Measurements from ENCODE around the gene CHCHD6. TPM values are rescaled to one million over a fixed set of nuclear protein-coding genes. Genes with fewer than 3 reads are reported as not detected.

CHCHD6 gene
- total RNA-seq, 2 experiments from 2014 or later, result 8.7 to 9.3 TPM

DNA sequence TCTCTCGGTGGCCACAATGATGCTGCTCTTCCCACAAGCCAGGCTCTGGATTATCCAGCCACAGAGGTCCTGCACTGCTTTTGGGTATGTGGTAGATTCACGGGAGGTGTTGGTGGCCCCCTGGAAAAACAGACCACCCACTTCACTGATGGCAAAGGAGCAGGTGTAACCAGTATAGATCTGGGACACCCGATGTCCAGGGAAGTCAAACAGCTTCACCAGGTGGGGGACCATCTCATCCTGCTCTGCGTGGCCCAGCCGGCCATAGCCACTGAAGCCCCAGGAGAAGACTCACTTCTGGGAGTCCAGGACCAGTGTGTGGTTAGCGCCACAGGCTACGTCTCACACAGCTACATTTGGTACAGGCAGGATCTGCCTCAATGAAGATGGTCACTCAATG, 62.6 kb downstream of the CHCHD6 start:
- DNase-seq (no peak), ATAC-seq (ENCODE audit: poor library complexity) (no peak)
- Histone ChIP-seq H3K36me3 (ENCODE audit: insufficient read depth, low read length) (peaks cover 7% of the 10 kb centered on the region), H3K9me3 (ENCODE audit: control insufficient read depth in 1 of 2, insufficient read depth in 1 of 2, low read length in 2 of 2) (peaks cover 7 to 15% of the 10 kb centered on the region in 2 experiments), H3K27me3 (ENCODE audit: control insufficient read depth in 1 of 2, insufficient read depth in 2 of 2, low read length in 2 of 2) (no peaks in the 10 kb centered on the region), H3K27ac (ENCODE audit: low read depth in 1 of 2, low read length in 2 of 2) (no peak overlapping the region), H3K4me1 (ENCODE audit: insufficient read depth, low read length) (no peaks in the 10 kb centered on the region), H3K4me3 (ENCODE audit: low read length) (no peak overlapping the region)
- POLR2A ChIA-PET, result no interaction called here
- CTCF ChIA-PET, result interaction anchor here (0.6 kb wide), 1 partner anchor 409 kb away, joined by 3 read pairs; no protein-coding TSS in a partner anchor
- Mint-ChIP-seq H3K27ac (no peak overlapping the region), H3K4me1 (ENCODE audit: low read depth) (peaks cover 8% of the 10 kb centered on the region), H3K9me3 (peaks cover 19% of the 10 kb centered on the region), H3K4me3 (no peak overlapping the region), H3K36me3 (ENCODE audit: low read depth) (peaks cover 69% of the 10 kb centered on the region), H3K27me3 (no peaks in the 10 kb centered on the region)
- intact Hi-C loops (cut with DNase I, micrococcal nuclease), result no loop called here
- TF ChIP-seq, protein P1, sequence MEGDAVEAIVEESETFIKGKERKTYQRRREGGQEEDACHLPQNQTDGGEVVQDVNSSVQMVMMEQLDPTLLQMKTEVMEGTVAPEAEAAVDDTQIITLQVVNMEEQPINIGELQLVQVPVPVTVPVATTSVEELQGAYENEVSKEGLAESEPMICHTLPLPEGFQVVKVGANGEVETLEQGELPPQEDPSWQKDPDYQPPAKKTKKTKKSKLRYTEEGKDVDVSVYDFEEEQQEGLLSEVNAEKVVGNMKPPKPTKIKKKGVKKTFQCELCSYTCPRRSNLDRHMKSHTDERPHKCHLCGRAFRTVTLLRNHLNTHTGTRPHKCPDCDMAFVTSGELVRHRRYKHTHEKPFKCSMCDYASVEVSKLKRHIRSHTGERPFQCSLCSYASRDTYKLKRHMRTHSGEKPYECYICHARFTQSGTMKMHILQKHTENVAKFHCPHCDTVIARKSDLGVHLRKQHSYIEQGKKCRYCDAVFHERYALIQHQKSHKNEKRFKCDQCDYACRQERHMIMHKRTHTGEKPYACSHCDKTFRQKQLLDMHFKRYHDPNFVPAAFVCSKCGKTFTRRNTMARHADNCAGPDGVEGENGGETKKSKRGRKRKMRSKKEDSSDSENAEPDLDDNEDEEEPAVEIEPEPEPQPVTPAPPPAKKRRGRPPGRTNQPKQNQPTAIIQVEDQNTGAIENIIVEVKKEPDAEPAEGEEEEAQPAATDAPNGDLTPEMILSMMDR (IDR thresholded peaks at IDR 0.05), result no peak

DNA sequence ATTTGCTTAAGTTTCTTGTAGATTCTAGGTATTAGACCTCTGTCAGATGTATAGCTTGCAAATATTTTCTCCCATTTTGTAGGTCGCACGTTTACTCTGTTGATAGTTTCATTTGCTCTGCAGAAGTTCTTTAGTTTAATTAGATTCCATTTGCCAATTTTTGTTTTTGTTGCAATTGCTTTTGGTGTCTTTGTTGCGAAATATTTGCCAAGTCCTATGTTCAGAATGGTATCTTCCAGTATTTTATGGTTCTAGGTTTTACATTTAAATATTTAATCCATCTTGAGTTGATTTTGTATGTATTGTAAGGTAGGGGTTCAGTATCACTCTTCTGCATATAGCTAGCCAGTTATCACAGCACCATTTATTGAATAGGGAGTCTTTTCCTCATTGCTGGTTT, 64.9 kb downstream of the CHCHD6 start:
- intact Hi-C loops (cut with DNase I, micrococcal nuclease), result no loop called here
- no peaks in the 10 kb centered on the region for H3K27me3 Mint-ChIP-seq
- Histone ChIP-seq H3K36me3 (ENCODE audit: insufficient read depth, low read length) (peaks cover 7% of the 10 kb centered on the region), H3K9me3 (ENCODE audit: control insufficient read depth in 1 of 2, insufficient read depth in 1 of 2, low read length in 2 of 2) (peaks cover 10 to 20% of the 10 kb centered on the region in 2 experiments), H3K4me1 (ENCODE audit: insufficient read depth, low read length) (no peaks in the 10 kb centered on the region), H3K27me3 (ENCODE audit: control insufficient read depth in 1 of 2, insufficient read depth in 2 of 2, low read length in 2 of 2) (no peaks in the 10 kb centered on the region), H3K27ac (ENCODE audit: low read depth in 1 of 2, low read length in 2 of 2) (no peak overlapping the region), H3K4me3 (ENCODE audit: low read length) (no peak overlapping the region)
- H3K4me3 Mint-ChIP-seq, result no peak overlapping the region
- peaks cover 8% of the 10 kb centered on the region for H3K4me1 Mint-ChIP-seq (ENCODE audit: low read depth)
- DNase-seq (no peak), ATAC-seq (ENCODE audit: poor library complexity) (no peak)
- ChIA-PET CTCF (no interaction called here), POLR2A (no interaction called here)
- H3K36me3 Mint-ChIP-seq (ENCODE audit: low read depth), result peaks cover 81% of the 10 kb centered on the region
- H3K9me3 Mint-ChIP-seq, result peaks cover 24% of the 10 kb centered on the region
- no peak overlapping the region for H3K27ac Mint-ChIP-seq
- TF ChIP-seq, protein P1 (IDR thresholded peaks at IDR 0.05), result no peak

DNA sequence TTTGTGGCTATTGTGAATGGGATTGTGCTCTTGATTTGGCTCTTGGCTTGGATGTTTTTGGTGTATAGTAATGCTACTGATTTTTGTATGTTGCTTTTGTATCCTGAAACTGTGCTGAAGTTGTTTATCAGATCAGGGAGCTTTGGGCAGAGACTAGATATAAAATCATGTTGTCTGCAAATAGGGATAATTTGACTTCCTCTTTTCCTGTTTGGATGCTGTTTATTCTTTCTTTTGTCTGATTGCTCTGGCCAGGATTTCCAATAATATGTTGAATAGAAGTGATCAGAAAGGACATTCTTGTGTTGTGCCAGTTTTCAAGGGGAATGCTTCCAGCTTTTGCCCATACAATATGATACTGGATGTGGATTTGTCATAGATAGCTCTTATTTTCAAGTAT, 66.1 kb downstream of the CHCHD6 start:
- Histone ChIP-seq H3K27me3 (ENCODE audit: control insufficient read depth in 1 of 2, insufficient read depth in 2 of 2, low read length in 2 of 2) (no peaks in the 10 kb centered on the region), H3K27ac (ENCODE audit: low read depth in 1 of 2, low read length in 2 of 2) (no peak overlapping the region), H3K4me3 (ENCODE audit: low read length) (no peak overlapping the region), H3K4me1 (ENCODE audit: insufficient read depth, low read length) (no peaks in the 10 kb centered on the region), H3K36me3 (ENCODE audit: insufficient read depth, low read length) (peaks cover 3% of the 10 kb centered on the region), H3K9me3 (ENCODE audit: control insufficient read depth in 1 of 2, insufficient read depth in 1 of 2, low read length in 2 of 2) (peaks cover 10 to 20% of the 10 kb centered on the region in 2 experiments)
- ChIA-PET POLR2A (no interaction called here), CTCF (no interaction called here)
- H3K4me1 Mint-ChIP-seq (ENCODE audit: low read depth), result peaks cover 8% of the 10 kb centered on the region
- no peak overlapping the region for H3K4me3 Mint-ChIP-seq
- H3K27me3 Mint-ChIP-seq, result no peaks in the 10 kb centered on the region
- intact Hi-C loops (cut with DNase I, micrococcal nuclease), result no loop called here
- no peak for ATAC-seq (ENCODE audit: poor library complexity)
- TF ChIP-seq, protein P1 (IDR thresholded peaks at IDR 0.05), result no peak
- DNase-seq, result no peak
- peaks cover 24% of the 10 kb centered on the region for H3K9me3 Mint-ChIP-seq
- H3K27ac Mint-ChIP-seq, result no peak overlapping the region
- H3K36me3 Mint-ChIP-seq (ENCODE audit: low read depth), result peaks cover 73% of the 10 kb centered on the region
